Thyroid gland (tissue), 4 donors: ENCODE results near the gene ABHD12B. TPM values are rescaled to one million over a fixed set of nuclear protein-coding genes. Genes with fewer than 3 reads are reported as not detected.

Source experiments
- DNase-seq, 2 donors: peaks; one replicate each; pipeline ENCODE4 v3.0.0-alpha.2; 2019
- H3K27ac ChIP-seq, 3 donors: fragments of 200-600 bp; sonication (generic); 1 replicate in 2 of 3; 2 replicates in 1 of 3; pipeline ENCODE4 v1.5.1; 2016 to 2019; ENCODE audit warnings: mild to moderate bottlenecking in 1 of 3, moderate library complexity in 1 of 3
- H3K27me3 ChIP-seq: fragments of 200-600 bp; sonication (generic); one replicate; pipeline ENCODE4 v1.5.1; 2019
- H3K36me3 ChIP-seq, 2 donors: fragments of 200-600 bp; sonication (generic); one replicate each; pipeline ENCODE4 v1.5.1; 2016 to 2019
- H3K4me1 ChIP-seq, 2 donors: fragments of 200-600 bp; sonication (generic); one replicate each; pipeline ENCODE4 v1.5.1; 2017 to 2019
- H3K4me3 ChIP-seq, 3 donors: fragments of 200-600 bp; sonication (generic); replicated peaks in 1 of 3; 1 replicate in 2 of 3; 2 replicates in 1 of 3; pipeline ENCODE4 v1.5.1; 2016; ENCODE audit warnings: mild to moderate bottlenecking in 1 of 3
- H3K9me3 ChIP-seq: fragments of 200-600 bp; sonication (generic); one replicate; pipeline ENCODE4 v1.5.1; 2017
- CTCF ChIP-seq, 6 experiments: fragments of 200-600 bp in 3 of 6; fragments of 450-650 bp in 3 of 6; sonication (generic) in 3 of 6; IDR thresholded peaks; one replicate each; pipeline ENCODE4 v1.5.1; 2016 to 2019; ENCODE audit warnings: antibody characterized with exemption in 6 of 6, mild to moderate bottlenecking in 2 of 6, inconsistent platforms in 1 of 6, moderate library complexity in 1 of 6
- POLR2A ChIP-seq, 2 donors: fragments of 450-650 bp; IDR thresholded peaks; one replicate each; pipeline ENCODE4 v1.6.1; 2017; ENCODE audit warnings: antibody characterized with exemption in 2 of 2, mild to moderate bottlenecking in 2 of 2, moderate library complexity in 1 of 2
- WGBS, 2 donors: methylation state at CpG; one replicate each; pipeline ENCODE4 v1.1.5; 2017; 5-methylcytosine and 5-hydroxymethylcytosine counted together
- intact Hi-C: fragments of 100-400 bp; cut with DNase I; formaldehyde crosslinking; loops from one replicate; pipeline ENCODE4 v1.15.1; 2023
- total RNA-seq, 4 donors: library from RNA; depleted of rRNA; stranded (reverse); fragments of >200 nt; gene quantifications; one replicate each; pipeline ENCODE4 v1.2.3, GENCODE V29; 2016

Gene ABHD12B
- total RNA-seq, 4 donors from 2014 or later, result 0.11 TPM; not detected in 3

DNA sequence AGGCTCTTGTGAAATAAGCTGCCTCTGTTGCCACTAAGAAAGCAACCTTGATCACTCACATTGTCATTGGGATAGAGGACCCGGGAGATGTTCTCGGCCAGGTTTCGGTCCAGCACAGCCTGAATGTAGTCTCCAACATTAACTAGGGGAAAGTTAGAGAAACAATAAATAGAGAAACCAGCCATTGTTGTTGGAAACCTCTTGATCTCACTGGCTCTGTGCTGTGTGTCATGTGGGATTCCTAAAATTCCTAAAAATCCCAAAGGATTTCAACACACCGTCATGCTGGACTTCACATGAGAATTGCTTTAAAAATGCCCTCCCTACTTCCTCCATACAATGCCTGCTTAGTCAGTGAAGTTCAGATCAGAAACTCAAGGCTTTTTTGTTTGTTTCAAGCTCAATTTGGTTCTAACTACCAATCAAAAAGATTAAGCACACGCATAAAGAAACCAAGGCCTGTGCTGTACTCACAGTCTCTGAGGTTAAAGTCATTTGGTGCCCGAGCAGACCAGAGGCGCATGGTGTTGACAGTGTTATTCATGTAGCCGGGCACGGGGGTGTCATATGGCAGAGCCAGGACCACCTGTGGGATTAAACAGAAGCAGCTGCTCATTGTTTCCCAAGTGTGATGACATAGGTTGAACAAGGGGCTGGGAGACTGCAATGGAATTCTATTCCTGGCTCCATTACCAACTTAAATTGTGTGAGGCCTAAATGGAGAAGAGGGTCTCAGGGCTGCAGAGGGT is 48.8 kb downstream of the ABHD12B start:
- Histone ChIP-seq H3K4me3 (no peak overlapping the region), H3K9me3 (no peaks in the 10 kb centered on the region), H3K27ac (no peak overlapping the region), H3K27me3 (no peaks in the 10 kb centered on the region), H3K36me3 (peaks cover 0 to 21% of the 10 kb centered on the region in 2 donors), H3K4me1 (no peaks in the 10 kb centered on the region)
- WGBS, 2 donors, result 82 to 83% methylated on average over 9 of the region's 9 CpGs
- DNase-seq, result no peak
- intact Hi-C loops, result no loop called here
- TF ChIP-seq CTCF (IDR thresholded peaks at IDR 0.05), result no peak
- TF ChIP-seq POLR2A (IDR thresholded peaks at IDR 0.05), result no peak

DNA sequence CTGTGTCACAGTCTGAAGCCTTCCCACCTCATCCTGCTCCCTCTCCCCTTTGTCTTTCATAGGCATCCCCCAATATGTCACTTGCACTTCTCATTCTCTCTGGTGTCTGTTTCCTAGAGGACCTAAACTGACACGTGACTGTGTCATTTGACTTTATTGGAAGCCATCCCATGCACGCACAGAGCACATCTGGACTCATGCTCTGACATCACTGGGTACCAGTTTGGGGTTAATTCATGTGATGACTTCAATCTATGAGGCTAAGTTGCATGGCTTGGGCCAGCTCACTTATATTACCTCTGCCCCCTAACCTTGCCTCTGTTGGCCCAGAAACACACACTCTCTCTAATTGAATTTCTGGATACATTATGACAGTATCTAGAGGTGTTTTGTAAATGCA is 51.0 kb downstream of the ABHD12B start:
- no peak for TF ChIP-seq CTCF (IDR thresholded peaks at IDR 0.05)
- no peak for TF ChIP-seq POLR2A (IDR thresholded peaks at IDR 0.05)

DNA sequence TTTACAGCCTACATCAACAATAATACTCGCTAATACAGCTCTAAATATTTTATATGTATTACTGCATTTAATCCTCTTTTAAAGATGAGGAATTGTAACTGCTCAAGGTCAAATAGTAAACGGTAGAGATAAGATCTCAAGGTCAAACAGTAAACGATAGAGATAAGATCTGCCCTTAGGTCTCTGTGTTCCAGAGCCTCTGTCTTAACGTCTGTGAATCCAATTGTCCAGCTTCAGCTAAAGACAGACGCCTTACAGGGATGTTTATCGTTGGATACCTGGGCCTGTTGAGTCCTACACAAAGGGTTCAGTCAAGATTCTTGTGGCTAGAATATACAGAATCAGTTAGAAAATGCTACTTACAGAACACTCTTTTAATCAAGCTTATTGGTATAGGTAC is 52.4 kb downstream of the ABHD12B start:
- peaks cover 0 to 6% of the 10 kb centered on the region in 2 donors for H3K36me3 ChIP-seq
- H3K4me3 ChIP-seq, result no peak overlapping the region
- no peaks in the 10 kb centered on the region for H3K9me3 ChIP-seq
- no peak for DNase-seq
- intact Hi-C loops, result no loop called here
- 62 to 70% methylated on average over 6 of the region's 6 CpGs for WGBS, 2 donors
- TF ChIP-seq CTCF (IDR thresholded peaks at IDR 0.05) (no peak), POLR2A (IDR thresholded peaks at IDR 0.05) (no peak)
- no peak overlapping the region for H3K27ac ChIP-seq
- H3K4me1 ChIP-seq, result no peaks in the 10 kb centered on the region
- H3K27me3 ChIP-seq, result no peaks in the 10 kb centered on the region

More for the DNA sequence above, 51.0 kb downstream of the ABHD12B start:
- Histone ChIP-seq H3K4me3 (no peak overlapping the region), H3K4me1 (no peaks in the 10 kb centered on the region), H3K27me3 (no peaks in the 10 kb centered on the region), H3K36me3 (peaks cover 0 to 6% of the 10 kb centered on the region in 2 donors), H3K27ac (no peak overlapping the region), H3K9me3 (no peaks in the 10 kb centered on the region)
- intact Hi-C loops, result no loop called here
- WGBS, 2 donors, result 85 to 94% methylated on average over 2 of the region's 2 CpGs
- DNase-seq, result no peak

DNA sequence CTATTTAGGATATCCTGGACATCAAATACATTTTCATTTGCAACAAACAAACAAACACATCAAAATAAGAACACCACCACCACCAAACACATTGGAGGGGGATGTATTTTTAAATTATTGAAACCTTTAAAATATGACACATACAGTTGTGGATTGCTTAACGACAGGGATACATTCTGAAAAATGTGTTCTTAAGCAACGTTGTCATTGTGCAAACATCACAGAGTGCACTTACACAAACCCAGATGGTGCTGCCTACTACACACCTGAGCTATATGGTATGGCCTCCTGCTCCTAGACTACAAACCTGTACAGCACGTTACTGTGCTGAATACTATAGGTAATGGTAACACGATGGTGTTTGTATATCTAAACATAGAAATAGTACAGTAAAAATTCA is 53.0 kb downstream of the ABHD12B start:
- TF ChIP-seq POLR2A (IDR thresholded peaks at IDR 0.05) (no peak), CTCF (IDR thresholded peaks at IDR 0.05) (no peak)
- H3K4me3 ChIP-seq, result no peak overlapping the region
- 77 to 82% methylated on average over 4 of the region's 4 CpGs for WGBS, 2 donors
- H3K9me3 ChIP-seq, result no peaks in the 10 kb centered on the region
- H3K36me3 ChIP-seq, result peaks cover 0 to 6% of the 10 kb centered on the region in 2 donors
- H3K4me1 ChIP-seq, result no peaks in the 10 kb centered on the region
- intact Hi-C loops, result no loop called here
- H3K27me3 ChIP-seq, result no peaks in the 10 kb centered on the region
- DNase-seq, result no peak
- no peak overlapping the region for H3K27ac ChIP-seq

DNA sequence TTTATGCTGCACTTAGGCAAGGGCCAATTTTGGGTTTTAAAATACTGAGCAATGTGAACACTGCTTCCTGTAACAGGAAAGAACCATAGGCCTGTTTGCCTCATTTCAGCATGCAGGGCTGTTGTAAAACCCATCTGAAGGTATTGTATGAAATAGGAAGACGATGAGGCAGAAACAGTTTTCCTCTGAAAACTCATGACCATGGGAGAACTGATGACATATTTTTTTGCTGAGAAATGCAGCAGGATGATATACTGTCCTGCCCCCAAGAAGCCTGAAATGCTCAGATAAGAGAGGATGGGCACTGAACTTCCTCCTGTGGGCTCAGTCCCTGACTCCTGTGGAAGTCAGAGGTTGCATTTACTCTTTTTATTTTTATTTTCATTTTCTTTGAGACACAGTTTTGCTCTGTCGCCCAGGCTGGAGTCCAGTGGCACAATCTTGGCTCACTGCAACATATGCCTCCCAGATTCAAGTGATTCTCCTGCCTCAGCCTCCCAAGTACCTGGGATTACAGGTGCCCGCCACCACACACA is 55.1 kb downstream of the ABHD12B start:
- WGBS, 2 donors, result 86 to 93% methylated on average over 3 of the region's 3 CpGs
- H3K4me3 ChIP-seq, result no peak overlapping the region
- no peaks in the 10 kb centered on the region for H3K9me3 ChIP-seq
- TF ChIP-seq POLR2A (IDR thresholded peaks at IDR 0.05), result no peak
- TF ChIP-seq CTCF (IDR thresholded peaks at IDR 0.05), result no peak
- H3K27ac ChIP-seq, result no peak overlapping the region
- no peaks in the 10 kb centered on the region for H3K27me3 ChIP-seq
- no peaks in the 10 kb centered on the region for H3K4me1 ChIP-seq
- intact Hi-C loops, result no loop called here
- no peak for DNase-seq
- H3K36me3 ChIP-seq, result peaks cover 0 to 15% of the 10 kb centered on the region in 2 donors
